GM18873 (cell line): ENCODE measurements around the gene BPNT1.
"Not testable (repeated sequence)": the region's sequence is repeated elsewhere in the genome, so short reads cannot be mapped to it uniquely, and the experiment has no call there.

Source experiments
- ATAC-seq: cut with Tn5 transposase; IDR thresholded peaks from one replicate; pipeline ENCODE4 v1.9.1; 2021; ENCODE audit warnings: mild to moderate bottlenecking, moderate library complexity, moderate number of reproducible peaks; ENCODE audit not compliant: unreplicated experiment, low FRiP score

BPNT1 gene

DNA sequence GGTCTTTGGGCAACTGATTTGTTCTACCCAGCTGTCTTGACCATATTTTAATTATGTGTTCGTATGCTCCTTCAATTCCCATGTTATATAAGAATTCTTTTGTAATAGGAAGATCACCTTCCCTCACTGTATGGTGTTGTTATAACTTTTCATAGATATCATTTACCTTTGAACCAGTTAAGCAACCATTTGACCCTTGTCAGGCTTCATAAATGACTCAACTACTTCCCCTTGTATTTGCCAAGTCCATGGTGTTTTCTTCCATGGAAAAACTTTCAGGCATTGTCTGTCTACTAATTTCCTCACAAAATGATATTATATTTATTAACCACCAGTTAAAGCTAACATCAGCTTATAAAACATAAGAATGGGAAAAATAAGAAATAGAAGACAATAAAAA is 5.1 kb downstream of the BPNT1 start:
- ATAC-seq, result no peak

DNA sequence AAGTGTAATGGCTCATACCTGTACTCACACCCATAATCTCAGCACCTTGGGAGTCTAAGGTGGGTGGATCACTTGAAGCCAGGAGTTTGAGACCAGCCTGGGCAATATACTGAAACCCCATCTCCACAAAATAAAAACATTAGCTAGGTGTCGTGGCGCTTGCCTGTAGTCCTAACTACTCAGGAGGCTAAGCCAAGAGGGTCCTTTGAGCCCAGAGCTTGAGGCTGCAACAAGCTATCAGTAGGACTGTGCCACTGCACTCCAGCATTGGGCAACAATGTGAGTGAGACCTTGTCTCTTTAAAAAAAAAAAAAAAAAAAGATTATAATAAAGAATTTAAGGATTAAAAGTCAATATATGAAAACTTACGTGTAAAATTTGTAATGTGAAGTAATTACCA is 11.7 kb downstream of the BPNT1 start:
- no peak for ATAC-seq

DNA sequence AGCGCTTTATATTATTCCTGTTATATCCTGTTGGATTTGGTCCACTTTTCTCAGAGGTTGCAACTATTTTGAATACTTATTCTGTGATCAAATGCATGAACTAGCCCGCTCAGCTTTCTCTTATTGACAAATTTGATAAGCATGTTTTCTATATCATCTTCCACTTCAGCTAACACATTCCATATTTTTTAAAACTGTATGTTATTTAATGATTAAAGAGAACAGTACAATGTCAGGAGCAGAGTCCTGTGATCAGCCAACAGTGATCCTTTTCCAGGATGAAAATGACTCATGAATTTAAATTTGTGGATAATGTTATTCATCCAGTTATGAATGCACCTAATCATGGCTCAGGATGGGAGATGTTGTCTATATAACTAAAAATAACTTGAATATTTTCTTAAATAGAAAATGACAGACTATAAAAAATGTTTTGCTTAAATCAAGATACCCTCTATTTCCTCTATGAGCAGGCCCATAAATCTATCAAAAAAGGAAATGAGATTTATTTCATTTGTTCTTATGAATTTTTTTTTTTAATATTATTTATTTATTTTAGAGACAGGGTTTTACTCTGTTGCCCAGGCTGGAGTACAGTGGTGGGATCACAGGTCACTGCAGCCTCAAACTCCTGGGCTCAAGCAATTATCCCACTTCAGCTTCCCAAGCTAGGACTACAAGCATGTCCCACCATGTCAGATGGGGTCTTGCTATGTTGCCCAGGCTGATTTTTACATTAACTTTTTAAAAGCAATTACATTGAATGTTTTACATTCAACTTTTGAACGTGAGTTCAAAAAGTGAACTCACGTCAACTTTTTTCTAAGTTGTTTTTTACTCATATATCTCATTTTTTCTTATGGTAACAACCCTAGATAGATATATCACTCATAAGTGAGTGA is 12.5 kb downstream of the BPNT1 start:
- no peak for ATAC-seq

DNA sequence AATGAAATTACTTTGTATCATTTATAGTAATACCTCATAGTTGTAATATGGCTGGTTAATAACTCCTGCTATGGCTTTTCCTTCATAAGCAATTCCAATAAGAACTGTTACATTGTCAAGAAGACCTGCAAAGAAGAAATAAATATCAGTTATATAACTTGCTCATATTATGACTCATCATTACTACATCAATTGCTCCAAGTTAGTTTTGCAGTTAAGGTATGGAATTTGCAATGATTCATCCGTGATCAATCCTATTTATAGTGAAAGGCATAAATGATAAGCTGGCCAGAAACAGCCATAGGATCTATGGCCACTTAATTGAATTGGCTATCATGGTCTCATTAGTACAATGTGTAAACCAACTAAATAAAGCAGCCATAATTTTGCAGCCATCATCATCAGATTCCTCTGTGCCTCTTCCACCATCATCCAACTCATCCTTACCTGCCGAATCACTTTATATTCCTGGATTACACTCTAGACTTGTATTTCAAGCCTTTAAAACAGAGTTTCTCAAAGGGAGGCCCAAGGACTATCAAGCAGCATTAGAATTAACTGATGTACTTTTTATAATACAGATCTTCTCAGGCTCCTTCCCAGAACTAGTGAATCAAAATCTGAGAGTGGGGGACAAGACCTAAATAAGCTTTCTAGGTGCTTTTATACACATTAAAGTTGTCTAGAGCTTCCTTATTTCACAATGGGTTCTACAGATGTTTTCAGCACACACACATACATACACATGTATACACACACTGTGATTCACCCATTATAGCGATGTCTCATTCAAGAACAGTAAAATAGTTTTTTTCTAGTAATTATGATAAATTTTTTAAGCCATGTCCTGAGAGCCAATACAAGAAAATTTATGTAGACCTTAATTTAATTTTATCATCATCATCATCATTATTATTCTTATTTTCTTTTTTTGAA is 22.1 kb downstream of the BPNT1 start:
- no peak for ATAC-seq

DNA sequence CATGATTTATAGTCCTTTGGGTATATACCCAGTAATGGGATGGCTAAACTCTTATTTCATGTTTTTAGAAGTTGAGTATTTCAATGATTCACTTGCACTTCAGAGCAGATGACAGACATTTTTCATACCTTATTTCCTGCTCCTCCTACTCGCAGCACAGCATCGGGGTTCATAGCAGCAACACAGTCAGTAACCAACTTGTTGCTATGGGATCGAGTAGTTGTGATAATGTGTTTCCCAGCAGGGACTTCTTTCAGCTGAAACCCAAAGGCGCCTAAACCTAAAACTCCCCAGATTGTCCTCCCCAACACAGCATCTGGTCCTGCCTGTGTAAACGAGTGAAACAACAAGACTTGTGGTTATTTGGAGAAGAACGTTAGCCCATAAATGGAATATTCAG is 27.0 kb downstream of the BPNT1 start:
- no peak for ATAC-seq

DNA sequence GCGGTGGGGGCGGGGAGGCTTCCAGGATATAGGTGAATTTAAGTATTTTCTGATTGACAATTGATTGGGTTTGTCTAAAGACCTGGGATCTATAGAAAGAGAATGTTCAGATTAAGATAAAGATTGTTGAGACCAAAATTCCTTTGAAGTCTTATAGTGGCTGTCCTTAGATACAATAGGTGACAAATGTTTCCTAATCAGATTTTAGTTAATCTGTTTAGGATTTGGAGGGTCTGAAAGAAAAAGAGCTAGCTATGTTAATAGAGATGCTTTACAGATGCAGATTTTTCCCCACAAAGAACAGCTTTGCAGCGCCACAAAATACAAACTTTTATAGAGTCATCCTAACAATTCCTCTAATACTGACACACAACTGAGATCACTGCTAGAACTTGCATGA is 28.7 kb downstream of the BPNT1 start:
- ATAC-seq, result no peak

DNA sequence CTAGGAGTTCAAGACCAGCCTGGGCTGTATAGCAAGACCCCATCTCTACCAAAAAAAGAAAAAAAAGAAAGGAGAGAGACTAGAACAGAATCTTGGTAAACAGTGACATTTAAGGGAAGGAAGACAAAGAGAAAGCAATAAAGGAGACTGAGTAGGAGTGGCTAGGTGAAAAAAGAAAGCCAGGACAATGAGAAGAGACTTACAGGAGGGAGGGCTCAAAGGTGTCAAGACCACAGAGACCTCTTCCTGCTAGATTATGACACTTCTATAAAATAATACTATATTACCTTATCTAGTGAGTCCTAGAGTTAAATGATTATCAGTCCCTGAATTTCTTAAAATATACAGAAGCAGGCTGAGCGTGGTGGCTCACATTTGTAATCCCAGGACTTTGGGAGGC is 33.2 kb downstream of the BPNT1 start:
- ATAC-seq, result no peak

DNA sequence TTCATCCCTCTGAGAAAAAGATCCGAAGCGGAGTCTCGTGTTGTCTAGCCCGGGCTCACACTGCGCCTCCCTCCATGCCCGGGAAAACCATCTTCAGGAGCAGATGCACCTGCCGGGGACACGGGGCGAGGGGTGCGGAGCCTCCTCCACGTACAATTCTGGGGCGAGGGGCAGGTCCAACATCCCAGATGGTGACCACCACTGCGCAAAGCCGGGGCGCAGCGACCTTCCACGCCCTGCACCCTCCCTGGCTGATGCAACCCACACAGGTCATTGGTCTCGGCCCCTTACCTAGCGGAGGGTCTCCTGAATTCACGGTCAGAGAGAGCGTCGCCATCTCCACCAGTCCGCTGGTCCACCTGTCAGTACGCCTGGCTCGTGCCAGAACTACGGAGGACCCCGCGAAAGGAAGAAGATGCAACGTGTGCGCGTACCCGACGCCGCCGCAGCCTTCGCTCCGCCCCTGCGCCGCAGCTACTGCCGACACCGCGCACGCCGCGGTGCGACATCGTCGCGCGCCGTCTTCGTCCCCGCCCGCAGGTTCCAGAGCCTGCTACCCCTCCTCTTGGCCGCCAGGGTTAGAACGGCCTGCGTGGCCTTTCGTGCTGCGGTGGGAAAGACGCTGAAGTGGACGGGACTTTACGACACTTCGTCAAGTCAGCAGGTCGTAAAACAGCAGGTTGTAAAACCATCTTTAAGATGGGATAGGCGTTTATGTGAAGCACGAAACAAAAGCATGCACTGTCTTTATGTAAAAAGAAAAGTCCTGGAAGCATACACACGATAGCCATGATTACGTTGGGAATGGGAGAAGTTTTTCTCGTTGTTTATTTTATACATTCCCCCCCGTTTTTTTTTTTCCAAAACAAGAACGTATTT is 43.3 kb downstream of the BPNT1 start, which contains the start of gene EPRS1:
TSS of gene EPRS1 (minus strand) at position 454 of the 879 bp plus-strand sequence. CDS start at position 337, 117 bp downstream.
- peak; percentile 98 for ATAC-seq

DNA sequence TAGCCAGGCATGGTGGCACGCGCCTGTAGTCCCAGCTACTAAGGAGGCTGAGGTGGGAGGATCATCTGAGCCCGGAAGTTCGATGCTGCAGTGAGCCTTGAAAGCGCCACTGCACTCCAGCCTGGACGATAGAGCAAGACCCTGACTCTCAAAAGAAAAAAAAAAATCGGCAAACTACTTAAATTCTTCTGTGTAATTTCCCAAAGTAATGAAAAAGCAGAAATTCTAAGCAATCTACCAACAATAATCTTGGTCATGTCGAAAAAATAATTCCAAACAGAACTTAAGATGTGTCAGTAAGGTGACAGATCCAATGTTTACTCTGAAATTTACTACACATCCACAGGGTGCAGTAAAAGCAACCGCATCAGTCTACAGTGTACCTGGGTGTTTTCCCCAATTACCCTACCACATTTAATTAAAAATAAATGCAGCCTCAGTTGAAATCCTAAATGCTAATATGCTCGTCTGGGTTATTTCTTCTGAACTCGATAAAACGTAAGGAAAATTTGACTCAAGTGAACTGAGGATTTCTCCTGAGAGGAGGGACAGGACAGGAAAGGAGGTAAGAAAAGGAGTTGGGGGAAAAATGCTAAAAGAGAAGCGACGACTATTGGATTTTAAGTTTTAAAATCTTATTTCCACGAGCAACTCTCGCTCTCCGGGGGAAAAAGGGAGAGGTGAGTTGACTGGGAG is 44.1 kb downstream of the BPNT1 start:
- no peak for ATAC-seq

DNA sequence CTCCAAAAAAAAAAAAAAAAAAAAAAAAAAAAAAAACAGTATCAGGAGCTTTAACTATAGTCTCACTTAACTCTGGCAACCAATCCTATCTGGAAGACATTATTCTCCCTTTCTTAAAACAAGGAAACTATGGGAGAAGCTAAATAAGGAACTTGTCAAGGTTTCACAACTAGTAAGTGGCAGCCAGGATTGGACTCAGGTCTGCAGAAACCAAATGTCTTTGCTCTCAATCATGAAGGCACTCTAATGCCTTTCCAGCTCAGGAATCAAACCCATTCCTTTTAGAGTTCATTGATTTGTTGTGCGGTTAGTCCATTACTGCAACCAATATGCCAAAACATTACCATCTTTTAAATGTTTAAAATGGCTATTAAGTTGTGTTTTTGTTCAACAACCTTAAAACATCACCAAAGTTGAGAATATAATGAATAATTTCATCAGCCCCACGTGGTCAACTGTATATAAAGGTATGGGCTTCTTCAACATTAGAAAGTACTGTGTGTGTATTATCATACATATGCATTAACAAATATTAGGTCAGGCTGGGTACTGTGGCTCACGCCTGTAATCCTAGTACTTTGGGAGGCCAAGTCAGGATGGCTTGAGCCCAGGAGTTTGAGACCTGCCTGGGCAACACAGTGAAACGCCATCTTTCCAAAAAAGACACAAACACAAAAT is 44.8 kb downstream of the BPNT1 start:
- no peak for ATAC-seq

DNA sequence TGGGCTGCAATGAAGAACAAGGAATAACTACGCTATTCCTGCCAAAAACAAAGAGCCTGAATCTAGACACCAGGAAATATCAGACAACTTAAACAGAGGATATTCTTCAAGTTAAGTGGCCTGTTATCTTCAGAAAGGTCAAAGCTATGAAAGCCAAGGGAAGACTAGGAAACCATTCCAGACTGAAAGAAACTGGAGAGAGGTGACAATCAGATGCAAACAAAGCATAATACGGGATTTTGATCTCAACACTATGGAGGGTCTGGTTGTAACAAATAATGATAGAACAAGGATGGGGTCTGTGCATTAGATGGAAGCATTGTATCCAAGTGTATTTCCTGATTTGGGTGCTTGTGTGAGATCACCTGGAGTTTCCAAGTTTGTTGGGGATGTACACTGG is 45.9 kb downstream of the BPNT1 start:
- ATAC-seq, result no peak

DNA sequence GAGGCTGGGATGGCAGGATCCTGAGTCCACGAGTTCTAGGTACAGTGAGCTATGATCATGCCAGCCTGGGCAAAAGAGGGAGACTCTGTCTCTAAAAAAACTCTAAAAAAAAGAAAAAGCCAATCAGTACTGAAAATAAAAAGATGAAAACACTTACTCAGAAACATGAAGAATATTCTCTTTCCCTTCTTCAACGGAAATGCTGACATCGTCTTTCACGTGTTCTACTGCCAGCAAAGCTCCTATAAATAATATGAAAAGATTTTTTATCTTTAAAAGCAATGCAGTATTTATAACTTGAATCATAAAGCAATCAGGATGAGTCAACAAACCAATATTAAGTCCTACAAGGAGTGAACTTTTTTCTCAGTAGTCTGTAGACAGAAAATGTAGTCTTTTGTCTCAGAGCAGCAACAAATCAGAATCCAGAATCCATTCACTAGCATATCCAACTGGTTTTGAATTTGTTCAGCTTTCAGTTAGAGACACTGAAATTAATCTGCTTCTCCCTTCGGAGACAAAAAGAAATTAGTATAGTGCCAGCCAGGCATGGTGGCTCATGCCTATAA is 49.5 kb downstream of the BPNT1 start:
- ATAC-seq, result no peak

DNA sequence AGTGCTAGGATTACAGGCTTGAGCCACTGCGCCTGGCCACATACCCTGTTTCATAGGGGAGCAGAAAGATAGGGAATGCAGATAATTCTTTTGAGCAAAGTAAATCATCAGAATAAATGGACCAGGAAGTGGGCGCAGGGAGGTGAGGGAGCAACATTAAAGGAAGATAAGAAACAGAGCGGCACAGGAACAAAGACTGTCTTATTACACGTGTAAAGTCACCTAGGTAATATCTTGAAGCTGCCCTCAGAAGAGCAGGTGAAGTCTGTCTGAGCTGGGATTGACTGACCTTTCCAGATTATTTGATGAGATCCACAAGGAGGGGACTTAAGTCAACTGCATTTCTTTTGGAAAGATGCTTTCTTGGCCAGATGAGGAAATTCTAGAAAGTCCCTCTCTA is 50.9 kb downstream of the BPNT1 start:
- ATAC-seq, result no peak

DNA sequence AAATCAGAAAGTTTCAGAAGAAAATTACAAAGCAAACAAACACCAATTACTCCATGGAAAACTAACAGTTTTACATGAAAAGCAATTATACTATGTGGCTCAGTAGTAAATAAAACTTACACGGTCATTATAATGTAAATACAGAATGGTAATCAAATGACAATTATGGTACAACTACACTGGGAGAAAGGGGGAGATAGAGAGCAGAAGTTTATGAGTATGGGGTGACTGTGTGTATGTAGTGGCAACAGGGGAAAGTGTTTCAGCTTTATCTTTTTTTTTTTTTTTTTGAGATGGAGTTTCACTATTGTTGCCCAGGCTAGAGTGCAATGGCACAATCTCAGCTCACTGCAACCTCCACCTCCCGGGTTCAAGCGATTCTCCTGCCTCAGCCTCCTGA is 51.8 kb downstream of the BPNT1 start:
- not testable (repeated sequence) for ATAC-seq

DNA sequence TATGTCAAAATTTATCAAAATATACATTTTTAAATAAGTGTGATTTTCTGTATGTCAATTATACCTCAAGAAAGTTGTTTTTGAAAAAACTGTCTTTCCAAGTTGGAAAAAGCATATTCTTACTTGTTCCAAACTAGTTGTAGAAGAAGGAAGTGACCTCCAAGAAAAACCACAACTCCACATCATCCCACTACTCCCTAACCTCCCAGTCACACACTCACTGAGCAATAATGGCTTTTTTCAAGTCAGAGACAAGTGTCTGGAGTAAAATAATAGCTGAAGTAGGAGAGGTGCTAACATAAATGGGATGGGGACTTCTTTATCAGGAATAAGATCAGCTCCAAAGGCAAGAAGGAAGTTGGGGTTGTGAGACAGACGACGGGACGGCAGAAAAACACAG is 56.7 kb downstream of the BPNT1 start:
- ATAC-seq, result no peak

DNA sequence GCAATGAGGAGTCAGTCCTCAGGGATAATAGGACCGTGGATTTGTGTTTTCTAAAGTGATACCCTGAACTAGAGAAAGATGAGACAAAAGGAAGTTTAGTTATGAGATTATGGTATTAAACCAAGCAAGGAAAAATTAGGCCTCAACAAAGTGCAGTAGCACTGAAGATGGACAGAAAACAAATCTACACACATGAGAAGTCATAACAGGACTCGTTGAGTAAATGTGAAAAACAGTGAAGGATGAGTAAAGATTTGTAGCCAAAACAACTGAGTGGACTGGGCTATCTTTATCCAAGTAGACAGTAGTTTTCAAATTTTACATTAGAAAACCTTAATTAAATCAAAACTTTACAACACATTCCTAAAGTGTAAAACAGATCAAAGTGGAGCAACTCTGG is 58.3 kb downstream of the BPNT1 start:
- no peak for ATAC-seq

DNA sequence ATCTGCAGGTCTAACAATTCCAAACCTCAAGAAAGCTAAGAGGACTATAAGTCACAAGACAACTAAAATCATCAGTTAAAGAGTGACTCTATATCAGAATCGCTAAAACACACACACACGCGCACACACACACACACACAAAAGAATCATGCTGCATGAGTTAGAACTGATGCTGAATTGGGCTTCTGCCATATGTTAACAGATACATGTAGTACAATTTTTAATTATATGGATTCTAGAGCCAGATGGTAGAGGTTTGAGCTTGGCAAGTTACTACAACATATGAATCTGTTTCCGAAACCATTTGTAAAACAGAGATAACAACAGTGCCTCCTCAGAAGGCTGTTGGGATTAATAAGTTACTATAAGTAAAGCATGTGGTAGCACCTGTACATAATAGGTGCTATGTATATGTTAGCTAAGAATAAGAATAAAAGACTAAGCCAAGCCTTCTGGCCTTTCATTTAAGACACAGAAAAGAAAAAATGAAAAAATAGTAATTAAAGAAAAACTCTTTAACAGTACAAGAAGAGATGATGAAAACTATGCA is 61.2 kb downstream of the BPNT1 start:
- ATAC-seq, result no peak

DNA sequence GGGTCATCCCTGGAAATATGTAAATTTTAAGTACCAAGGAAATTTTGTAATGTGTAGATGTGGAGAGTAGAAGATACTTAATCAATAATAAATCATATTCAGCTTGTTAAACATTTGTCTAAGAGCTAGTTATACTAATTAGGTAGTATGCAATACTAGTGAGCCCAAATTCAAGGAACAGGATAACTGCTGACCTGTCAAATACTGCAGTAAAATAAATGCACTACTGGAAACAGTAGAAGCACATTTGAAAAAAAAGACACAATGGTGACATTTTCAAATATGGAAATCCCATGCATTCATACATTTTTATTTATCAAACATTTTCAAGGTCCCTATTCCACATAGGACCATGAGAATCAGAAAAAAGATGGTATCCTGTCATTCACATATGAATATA is 70.5 kb downstream of the BPNT1 start:
- ATAC-seq, result no peak

DNA sequence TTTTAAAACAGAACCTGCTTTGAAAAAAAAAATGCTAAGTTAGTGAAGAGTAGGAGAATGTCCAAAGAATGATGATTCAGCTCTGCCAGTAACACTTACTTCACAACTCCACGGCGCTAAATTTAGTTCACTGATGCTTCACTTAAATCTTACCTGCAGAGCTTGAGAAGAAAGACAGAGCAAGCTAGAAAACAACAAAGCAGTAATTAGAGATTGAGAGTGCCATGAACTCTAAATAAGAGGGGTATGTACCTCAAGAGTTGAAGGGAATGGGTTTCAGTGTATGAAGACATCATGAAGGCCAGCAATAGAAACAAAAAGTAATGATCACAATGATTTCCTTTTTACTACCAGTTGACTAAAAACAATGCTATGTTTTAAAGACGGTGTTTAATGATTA is 76.1 kb downstream of the BPNT1 start:
- ATAC-seq, result peak; percentile 79
